Embryonic facial prominence (tissue), 1 donor: Measurements from ENCODE around the gene LASP1NB.
"Not testable (repeated sequence)": the region's sequence is repeated elsewhere in the genome, so short reads cannot be mapped to it uniquely, and the experiment has no call there.

Source experiments
- DNase-seq: peaks from one replicate; pipeline ENCODE4 v3.0.0-alpha.2; 2016; ENCODE audit errors: extremely low spot score

Gene LASP1NB

DNA sequence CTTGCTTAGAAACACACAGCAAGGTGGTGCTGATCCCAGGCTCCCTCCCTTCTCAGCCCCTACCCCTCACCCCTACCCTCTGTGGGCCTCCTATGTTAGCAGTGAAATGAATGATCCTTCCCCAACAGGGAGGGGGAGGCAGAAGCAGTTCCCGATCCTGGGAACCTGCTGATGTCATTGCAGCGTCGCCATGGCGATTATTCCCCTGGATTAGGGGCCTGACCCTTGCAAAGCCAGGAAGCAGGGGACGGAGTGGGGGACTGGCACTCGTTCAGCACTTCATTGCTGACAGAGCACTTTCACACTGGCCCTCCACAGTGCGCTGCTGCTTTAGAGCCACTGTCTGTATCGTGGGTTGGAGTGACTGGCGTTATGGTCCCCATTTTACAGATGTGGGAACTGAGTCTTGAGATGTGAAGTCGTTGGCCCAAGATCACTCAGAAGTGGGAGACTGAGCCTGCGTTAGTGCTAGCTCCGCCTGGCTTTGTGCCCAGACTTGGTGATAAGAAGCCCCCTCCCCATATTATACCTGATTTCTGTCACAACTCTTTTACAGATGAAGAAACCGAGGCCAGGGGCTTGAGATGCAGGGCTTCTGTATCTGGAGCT lies 29.0 kb upstream of the LASP1NB start:
- DNase-seq = no peak

DNA sequence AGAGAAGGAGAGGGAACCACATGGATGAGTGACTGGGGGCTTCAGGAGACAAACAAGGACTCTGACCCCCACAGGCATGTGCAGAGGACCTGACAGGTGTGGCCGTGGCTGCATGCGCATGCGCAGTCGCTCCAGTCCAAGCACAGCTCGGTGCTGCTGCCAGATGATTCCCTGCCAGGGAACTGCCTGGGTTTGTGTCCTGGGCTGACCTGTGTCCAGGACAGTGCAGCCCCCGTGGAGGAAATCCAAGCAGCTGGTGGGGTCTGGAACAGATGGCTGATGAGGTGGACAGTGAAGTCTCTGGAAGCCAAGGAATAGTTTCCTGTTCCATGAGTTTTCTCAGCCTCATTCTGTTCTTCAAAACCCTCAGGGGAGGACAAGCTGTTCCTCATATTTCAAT lies 28.2 kb upstream of the LASP1NB start:
- no peak for DNase-seq

DNA sequence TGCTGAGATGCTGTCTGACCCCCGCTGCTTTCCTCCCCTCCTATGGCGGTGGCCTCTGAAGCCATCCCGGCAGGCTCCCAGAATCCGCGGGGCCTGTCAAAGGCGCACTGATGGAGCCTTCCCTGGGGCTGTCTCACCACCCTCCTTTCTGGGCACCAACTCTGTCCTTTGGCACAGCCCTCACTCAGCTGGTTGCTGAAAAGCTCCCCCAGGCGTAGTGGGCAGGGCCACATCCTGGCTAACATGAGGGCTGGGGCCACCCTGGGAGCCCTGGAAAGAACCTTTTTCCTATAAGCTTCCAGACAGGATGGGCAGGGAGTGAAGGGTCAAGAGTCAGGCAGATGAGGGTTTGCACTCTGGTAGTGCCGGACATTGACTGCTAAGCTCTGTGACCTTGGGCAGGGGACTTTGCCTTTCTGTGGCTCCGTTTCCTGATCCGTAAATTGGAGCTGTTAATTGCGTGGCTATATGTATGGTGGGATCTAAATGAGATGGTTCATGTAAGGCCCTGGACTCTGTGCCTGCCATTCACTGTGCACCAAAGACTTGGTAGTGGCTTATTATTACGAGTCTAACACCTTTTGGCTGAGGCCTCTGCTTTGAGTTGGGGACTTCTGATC lies 27.6 kb upstream of the LASP1NB start:
- no peak for DNase-seq

DNA sequence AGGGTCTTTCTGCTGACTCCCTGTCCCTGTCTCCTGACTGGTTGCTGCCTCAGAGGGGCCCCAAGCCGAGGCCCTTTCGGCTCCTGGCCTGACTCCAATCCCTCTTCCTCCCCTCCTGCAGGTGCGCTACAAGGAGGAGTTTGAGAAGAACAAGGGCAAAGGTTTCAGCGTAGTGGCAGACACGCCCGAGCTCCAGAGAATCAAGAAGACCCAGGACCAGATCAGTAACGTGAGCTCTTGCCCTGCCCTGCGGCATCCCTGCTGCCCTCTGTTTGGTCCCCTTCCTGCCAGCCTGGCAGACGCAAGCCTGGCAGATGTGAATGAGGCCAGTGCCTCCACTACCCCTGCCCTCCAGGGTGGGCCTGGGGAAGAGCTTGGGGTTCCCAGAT lies 27.1 kb upstream of the LASP1NB start:
- no peak for DNase-seq

DNA sequence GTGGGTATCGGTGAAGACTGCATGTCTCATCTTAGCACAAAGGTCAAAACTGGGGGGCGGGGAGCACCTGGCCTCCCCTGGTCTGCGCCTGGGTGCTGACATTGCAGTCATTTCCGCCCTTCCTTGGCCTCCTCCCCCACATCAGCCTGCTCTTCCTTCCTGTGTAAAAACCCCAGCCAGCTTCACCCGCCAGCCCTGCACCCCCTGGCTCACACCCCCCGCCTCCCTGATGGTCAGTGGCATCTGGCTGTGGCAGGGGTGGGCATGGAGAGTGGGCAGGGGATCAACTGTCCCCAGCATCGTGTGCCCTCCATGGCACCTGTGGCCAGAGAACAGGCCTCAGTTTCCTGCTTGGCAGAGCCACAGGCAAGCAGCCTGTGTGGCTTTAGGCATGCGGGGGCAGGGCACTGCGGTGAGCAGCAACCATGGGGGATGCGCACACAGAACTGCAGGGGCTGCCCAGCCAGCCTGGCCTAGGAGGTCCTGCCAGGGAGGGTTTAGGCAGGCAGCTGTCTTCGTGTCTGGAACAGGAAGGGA lies 26.5 kb upstream of the LASP1NB start:
- DNase-seq = no peak

DNA sequence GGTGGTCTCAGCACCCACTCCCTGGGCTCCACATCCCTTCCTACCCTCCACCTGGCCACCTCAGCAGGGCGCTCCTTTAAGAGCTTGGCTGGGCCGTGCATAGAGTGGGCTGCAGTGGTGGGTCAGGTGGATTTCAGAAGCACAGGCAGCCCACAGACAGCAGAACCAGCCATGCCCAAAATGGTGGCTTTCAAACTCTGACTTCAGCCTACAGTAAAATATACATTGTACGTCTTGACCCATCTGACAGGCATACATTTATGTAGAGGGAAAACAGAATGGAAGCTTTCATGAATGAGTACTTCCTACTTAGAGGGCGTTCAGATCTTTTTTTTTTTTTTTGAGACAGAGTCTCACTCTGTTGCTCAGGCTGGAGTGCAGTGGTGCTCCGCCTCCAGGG lies 26.0 kb upstream of the LASP1NB start:
- no peak for DNase-seq

DNA sequence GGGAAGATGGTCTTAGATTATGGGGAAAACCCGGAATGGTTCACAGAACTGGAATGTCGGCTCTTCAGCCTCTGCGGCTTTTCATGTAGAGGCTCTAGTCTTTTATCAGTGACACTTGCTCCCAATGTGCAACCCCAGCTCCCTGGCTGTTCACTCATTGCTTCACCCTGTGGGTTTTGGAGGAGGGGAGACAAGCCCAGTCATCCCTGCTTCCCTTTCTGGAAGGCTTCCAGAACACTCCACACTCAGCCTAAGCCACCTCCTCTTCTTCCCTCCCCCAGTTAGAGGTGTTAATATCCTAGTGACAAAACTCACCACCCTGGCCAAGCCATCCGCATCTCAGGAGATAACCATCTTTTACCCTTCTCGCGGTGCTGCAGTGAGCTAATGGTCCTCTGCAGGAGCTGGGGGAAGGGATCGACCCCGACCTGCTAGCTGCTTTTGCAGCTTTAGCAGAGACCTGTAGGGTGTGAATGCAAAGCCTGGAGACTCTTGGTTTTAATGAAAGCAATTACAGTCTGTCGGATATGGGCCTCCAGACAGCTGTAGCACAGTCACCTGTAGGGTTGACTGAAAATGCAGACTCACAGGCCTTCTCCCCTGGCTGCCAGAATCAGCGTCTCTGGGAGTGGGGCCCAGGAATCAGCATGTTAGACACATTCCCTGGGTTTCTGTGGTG lies 24.3 kb upstream of the LASP1NB start:
- DNase-seq = no peak

DNA sequence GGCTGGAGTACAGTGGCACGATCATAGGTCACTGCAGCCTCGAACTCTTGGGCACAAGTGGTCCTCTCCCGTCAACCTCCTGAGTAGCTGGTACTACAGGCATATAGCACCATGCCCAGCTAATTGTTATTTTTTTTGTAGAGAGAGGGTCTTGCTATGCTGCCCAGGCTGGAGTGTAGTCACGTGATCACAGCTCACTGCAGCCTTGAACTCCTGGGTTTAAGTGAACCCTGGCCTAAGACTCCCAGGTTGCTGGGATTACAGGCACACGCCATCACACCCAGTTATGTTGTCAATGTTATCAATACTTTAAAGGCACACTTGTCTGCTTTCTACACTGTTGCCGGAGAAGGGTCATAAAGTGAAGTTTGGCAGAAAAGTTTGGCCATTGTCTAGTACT lies 22.0 kb upstream of the LASP1NB start:
- DNase-seq = no peak

DNA sequence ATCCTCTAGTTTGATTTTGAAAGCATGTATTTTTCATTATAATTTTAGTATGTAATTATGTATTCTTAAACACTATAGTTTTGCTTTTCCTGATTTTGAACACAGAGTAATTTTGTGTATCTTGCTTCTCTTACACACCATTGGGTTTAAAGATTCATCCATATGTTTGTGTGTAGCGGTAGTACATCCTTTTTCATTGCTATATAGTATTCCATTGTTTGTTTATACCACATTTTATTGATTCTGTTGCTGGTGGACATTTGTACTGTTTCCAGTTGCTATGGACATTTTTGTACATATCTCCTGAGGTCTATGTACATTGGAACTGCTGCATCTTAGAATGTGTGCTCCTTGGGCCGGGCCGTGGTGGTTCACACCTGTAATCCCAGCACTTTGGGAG lies 20.5 kb upstream of the LASP1NB start:
- DNase-seq = no peak

DNA sequence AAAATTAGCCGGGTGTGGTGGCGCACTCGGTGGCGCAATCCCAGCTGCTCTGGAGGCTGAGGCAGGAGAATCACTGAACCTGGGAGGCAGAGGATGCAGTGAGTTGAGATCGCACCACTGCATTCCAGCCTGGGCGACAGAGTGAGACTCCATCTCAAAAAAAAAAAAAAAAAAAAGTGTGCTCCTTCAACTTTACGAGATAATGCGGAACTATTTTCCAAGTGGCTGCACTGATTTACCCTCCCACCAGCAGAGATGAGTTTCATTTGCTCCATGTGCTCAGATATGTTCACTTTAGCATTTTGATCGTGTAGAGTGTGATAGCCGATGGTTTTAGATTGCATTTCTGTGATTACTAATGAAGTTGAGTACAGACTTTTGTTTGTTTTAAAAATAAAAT lies 20.0 kb upstream of the LASP1NB start:
- DNase-seq = no peak

DNA sequence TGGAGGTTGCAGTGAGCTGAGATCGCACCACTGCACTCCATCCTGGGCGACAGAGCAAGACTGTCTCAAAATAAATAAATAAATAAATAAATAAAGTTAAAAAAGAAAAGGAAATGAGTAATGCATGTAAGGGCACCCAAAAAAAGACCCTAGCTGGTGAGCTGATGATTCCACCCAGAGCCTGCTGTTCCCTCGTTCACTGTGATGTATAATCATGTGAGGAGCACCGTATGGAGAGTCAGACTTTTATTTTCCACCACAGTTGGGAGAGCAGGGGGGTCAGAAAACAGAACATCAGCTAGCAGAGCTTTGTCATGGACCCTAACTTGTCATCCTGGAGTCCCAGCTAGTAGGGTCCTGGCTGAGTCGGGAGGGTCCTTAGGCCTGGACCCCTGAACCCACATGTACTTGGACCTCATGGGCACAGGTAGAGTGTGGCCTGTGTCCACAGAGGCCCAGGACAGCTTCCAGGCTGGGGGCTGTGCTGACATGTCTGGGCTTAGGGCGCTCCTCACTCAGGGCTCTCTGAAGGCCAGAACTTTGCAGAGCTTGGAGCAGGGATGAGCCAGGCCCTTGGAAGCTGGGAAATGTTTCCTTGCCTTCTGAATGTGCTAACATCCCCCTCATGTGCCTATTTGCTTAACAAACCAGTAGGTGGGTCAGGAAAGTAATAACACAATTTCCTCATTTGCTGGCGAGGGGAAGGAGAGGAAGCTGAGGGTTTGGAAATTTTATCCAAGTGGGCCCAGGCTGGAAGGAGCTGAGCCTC lies 18.8 kb upstream of the LASP1NB start:
- DNase-seq = no peak

DNA sequence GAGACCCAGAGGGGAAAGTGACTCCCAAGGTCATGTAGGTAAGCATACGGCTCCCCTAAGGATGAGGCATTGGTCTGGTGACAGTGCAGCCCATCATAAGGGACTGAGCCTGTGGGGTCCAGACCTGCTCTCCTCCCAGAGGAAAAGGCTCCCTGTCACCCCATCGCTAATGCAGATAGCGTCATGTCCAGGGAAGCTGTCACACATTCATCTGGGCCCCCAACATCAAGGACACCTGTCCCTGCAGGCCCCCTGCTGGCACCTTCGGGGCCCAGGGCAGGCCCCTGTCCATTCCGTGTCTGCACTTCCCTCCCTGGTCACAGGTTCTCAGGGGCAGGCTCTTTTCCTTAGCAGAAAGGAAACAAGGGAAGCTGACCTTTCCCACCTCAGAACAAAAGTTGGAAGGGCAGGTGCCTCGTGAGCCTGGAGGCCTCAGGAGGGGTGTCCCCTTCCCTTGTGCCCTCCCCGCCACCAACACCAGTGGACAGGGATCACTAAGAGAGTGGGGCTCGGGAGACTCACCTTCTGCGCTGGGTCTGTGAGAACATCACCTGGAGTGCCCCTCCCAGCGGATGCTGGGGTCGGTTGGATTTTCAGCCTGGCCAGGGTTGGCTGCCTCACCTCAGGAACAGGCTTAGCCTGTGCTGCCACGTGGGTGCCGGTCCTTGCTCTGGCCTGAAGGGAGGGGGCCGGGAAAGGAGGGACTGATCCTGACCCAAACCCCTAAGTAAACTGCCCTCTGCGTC lies 17.3 kb upstream of the LASP1NB start:
- no peak for DNase-seq

DNA sequence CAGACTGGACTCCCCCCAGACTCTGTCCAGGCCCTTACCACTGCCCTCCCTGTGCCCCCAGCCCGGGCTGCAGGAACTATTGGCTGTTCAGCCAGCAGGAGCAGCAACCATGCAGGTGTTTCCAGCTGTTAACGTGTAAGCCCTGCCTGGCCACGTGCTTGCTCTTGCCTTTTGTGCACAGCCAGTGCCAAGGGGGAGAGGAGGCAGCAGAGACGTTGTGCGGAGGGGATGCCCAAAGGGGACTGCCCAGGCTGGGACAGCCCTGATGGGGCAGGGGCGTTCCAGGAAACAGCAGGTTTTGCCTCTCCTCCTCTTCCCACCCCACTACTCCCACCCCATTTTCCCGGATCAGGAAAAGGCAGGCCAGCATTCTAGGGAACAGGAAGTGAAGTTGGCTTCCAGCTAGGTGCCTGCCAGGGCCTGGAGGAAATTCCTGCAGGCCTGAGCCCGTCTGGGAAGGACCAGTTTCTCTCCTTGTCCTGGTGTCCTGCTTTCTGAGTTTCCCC lies 16.7 kb upstream of the LASP1NB start:
- DNase-seq = no peak

DNA sequence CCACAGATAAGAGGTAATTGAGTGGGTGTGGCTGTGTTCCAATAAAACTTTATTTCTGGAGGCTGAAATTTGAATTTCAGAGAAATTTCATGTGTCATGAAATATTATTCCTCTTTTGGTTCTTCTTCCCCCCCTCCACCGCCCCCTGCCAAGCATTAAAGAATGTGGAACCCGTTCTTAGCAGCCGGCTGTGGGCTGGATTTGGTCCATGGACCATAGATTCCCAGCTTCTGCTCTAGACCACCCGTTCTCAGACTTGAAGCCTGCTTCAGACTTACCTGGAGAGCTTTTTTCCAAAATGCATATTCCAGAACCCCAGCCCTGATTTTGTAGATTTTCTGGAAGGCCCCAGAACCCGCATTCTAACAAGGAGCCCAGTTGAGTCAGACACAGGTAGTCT lies 15.1 kb upstream of the LASP1NB start:
- DNase-seq = no peak

DNA sequence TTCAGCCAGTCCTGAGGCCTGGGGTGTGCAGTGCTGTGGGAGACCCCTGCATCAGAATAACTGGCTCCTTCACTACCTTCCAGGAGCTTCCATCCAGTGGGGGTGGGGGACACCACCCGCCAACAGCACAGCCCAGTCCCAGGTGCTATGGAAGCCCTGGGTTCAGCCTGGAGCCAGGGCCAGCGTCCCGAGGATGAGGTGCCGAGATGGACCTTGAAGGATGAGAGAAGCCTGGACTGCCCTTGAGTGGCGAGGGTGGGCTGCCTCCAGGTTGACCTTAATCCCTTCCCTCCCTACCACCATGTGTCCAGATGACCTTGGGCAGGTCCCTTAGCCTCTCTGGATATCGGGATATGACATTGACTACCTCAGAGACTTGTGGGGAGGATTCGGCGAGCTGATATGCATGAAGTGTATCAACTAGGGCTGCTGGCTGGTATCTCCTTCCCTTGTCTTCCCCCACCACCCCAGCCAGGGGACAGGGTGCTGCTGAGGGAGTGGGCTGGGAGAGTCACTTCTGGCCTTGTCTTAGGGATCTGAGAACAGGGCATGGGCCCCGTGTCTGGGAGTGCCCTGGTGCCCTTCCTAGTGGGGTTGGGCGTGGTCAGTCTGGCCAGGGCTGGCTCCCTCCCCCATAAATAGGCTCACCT lies 14.2 kb upstream of the LASP1NB start:
- DNase-seq = no peak

DNA sequence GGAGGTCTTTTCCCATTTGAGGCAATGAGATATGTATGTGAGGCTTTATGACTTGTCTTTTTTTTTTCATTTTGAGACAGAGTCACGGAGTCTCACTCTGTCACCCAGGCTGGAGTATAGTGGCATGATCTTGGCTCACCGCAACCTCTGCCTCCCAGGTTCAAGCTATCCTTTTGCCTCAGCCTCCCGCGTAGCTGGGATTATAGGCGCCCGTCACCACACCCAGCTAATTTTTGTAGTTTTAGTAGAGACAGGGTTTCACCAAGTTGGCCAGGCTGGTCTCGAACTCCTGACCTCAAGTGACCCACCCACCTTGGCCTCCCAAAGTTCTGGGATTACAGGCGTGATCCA lies 13.7 kb upstream of the LASP1NB start:
- DNase-seq = not testable (repeated sequence)

DNA sequence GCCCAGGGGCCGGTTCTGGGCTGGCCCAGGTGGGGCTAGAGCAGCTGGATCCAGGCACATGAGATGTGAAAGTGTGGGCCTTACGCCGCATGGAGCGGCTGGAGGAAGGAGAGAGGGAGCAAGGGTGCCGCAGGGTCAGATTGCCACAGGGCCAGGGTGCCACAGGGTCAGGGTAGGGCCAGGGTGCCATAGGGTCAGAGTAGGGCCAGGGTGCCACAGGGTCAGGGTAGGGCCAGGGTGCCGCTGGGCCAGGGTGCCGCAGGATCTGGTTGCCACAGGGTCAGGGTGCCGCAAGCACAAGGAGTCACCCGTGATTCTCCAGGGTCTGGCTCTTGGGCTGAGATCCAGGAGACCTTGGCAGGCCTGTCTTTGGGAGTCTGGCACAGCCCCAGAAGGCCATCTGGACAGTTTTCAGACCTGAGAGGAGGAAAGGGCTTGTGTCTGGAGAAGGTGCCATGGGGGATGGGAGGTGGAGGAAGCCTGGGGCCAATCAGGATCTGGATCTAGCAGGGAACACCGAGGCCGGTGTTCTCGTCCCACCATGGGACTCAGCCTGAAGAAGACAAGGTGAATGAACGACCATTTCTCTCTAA lies 13.1 kb upstream of the LASP1NB start:
- no peak for DNase-seq

DNA sequence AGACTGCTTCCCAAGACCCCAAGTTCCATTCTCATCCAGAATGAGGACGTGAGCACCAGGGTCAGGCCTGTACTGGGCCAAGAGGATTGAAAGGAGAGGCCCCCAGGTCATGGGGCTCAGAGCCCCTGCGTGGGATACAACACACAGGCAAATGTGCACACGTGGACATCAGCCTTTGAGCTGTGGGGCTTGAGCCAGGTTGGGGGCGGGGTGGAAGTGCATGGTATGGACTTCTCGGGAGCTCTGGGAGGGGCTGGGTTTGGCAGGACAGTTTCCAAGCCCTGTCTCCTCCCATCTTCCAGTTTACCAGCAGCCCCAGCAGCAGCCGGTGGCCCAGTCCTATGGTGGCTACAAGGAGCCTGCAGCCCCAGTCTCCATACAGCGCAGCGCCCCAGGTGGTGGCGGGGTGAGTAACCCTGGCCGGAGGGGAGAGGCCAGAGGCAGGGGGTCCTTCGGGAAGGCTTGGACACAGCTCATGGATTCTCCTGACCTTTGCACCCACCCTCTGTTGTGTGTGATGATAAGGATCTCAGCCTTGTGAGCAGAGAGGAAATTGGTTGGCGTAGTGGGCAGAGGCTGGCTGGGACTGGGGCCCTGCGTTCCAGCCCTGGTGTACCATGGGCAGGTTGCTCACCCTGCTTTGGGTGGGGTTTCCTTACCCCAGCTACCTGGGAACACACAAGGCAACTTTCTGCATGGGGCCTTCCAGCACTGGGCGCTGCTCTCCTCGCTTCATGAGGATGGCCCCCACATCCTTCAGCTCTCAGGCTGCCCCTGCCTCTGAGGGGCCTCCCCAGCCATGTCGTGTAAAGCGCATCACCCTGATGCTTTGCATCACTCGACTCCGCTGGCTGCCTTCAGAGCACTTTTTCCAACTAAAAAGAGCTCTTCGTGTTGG lies 10.4 kb upstream of the LASP1NB start:
- DNase-seq = no peak

DNA sequence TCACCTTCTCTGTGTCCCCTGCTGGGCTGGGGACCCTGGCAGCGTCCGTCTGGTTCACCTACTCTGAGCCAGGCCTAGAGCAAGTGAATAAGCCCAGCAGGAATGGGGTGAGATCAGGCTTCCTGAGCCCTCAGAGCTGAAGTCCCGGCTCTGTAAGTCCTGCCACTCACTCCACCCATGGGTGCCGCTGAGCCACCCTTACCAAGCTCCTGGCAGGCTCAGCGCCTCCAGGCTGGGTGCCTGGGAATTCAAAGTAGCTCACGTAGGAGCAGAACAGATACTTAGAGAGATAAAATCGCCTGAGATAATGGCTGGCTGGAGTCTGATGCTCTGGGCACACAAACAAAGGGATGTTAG lies 9.8 kb upstream of the LASP1NB start:
- no peak for DNase-seq

DNA sequence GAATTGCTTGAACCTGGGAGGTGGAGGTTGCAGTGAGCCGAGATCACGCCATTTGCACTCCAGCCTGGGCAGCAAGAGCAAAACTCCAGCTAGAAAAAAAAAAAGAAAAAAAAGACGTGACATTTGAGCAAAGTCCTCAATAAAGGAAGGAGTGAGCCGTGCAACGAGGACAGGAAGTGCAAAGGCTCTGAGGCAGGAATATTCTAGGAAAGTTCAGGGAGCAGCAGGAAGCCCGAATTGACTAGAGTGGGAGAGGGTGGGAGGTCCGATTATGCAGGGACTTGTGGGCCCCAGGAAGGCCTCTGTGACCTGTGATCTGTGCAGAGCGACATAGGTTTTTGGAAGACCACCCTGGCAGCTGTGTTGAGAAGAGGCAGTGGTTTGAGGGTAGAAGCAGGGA lies 8.6 kb upstream of the LASP1NB start:
- DNase-seq = no peak
